22Rv1 (cell line): ENCODE data around the gene TSPOAP1.

Experiments used
- CTCF ChIP-seq: fragments of 450-650 bp; IDR thresholded peaks from 2 replicates; pipeline ENCODE4 v1.5.1; 2017; ENCODE audit warnings: mild to moderate bottlenecking
- ZFX ChIP-seq: fragments of 450-650 bp; IDR thresholded peaks from 2 replicates; pipeline ENCODE4 v1.6.1; 2017; ENCODE audit warnings: antibody characterized with exemption, borderline replicate concordance

- TF ChIP-seq CTCF, result no peak
- TF ChIP-seq ZFX, result no peak
Measured at GRCh38 chr17:58351831-58352595, 23.4 kb upstream of the TSPOAP1 start, which contains the start of gene SUPT4H1.
